Ovary (tissue), 3 donors: ENCODE data around the gene COL18A1.

ENCODE experiments used
- CTCF ChIP-seq, 3 donors: fragments of 450-650 bp in 2 of 3; fragments of 200-600 bp in 1 of 3; IDR thresholded peaks; one replicate each; pipeline versions ENCODE4 v1.5.1 to v1.8.0; 2016 to 2022; ENCODE audit warnings: antibody characterized with exemption in 3 of 3, mild to moderate bottlenecking in 1 of 3
- POLR2A ChIP-seq: fragments of 450-650 bp; IDR thresholded peaks from one replicate; pipeline ENCODE4 v1.6.1; 2017; ENCODE audit warnings: antibody characterized with exemption, mild to moderate bottlenecking, moderate library complexity
- donor health status: DM: no; HTN: no; CAD: no.

- TF ChIP-seq CTCF (IDR thresholded peaks at IDR 0.05) (peak in 1 of 3 donors; percentile 6), POLR2A (peak; percentile 19)
Observed at GRCh38 chr21:45357436-45358260, 47.3 kb upstream of the COL18A1 start.
